Right lung (tissue), 5 donors: ENCODE measurements around the gene RNF121. TPM values are rescaled to one million over a fixed set of nuclear protein-coding genes. Genes with fewer than 3 reads are reported as not detected.

Source experiments
- DNase-seq, 2 donors: peaks; one replicate each; pipeline ENCODE4 v3.0.0-alpha.2; 2013
- polyA plus RNA-seq, 5 donors: library from polyadenylated mRNA; unstranded; fragments of 120-200 nt; gene quantifications; one replicate each; pipeline versions ENCODE4 v1.2.1 to v1.2.3, GENCODE V29; 2013; ENCODE audit warnings: inconsistent platforms in 1 of 5, low replicate concordance in 1 of 5; ENCODE audit not compliant: insufficient read length in 5 of 5, insufficient read depth in 1 of 5

Gene RNF121
- polyA plus RNA-seq, 5 donors = 30.7 to 39.9 (median 36.1) TPM

- no peak for DNase-seq
These were observed 75.9 kb downstream of the RNF121 start for GRCh38 chr11:72004515-72005346.

- no peak for DNase-seq
These were observed 76.8 kb downstream of the RNF121 start for GRCh38 chr11:72005347-72006260.

DNA sequence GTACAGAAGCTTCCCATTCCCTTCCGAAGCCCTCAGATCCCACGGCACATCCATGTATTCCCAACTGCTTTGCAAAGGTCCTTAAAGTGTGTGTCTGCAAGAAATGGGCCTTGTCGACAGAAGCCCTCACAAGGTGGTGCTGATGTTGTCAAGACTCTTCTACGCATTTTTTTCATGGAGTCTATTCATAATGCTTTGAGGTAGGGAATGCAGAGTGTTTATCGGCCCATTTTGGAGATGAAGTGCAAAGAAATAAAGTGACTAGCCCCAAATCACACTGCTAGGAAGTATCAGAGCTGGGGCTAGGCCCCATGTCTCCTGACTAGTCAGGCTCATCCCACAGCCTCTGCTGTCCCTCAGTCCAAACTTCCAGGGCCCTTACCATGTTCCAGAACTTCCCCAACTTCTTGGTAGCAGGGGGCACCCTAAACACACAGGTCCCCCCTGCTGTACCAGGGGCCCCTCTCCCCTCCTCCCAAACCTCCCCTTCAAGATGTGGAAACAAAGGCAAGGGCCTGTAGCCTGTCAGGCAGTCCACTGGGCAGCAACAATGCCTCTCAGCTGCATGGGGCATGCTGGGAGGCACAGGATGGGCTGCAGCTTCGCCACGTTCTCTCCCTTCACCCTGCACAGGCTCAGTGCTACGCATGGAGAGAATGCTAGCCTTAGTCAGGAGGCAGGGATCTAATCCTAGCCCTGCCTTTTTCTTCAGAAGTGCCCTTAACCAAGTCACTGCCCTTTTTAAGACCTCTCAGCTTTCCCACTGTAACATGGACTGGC is 77.7 kb downstream of the RNF121 start:
- DNase-seq = no peak

GRCh38 chr11:72007089-72007476 is 78.2 kb downstream of the RNF121 start:
- no peak for DNase-seq

DNA sequence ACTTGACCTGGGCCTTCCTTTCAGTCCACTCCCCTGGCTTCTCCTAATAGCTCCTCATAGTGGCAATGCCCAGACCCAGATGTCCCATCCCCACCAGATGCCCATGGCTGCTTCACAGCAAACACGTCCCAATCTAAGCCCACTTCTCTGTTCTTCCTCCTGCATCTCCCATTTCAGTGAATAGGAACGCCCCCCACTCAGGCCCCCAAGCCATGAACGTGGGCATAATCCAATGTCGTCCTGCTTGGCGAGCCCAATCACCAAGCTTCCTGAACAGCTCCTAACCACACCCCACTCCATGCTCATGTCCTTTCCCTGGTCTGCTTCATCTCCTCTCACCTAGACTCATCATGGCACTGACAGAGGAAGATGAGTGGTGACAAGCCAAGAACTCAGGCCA is 78.7 kb downstream of the RNF121 start:
- no peak for DNase-seq

- DNase-seq = no peak
These were observed 79.9 kb downstream of the RNF121 start for GRCh38 chr11:72008728-72009127.

- DNase-seq = no peak
These were observed 80.3 kb downstream of the RNF121 start for GRCh38 chr11:72009156-72009555.

DNA sequence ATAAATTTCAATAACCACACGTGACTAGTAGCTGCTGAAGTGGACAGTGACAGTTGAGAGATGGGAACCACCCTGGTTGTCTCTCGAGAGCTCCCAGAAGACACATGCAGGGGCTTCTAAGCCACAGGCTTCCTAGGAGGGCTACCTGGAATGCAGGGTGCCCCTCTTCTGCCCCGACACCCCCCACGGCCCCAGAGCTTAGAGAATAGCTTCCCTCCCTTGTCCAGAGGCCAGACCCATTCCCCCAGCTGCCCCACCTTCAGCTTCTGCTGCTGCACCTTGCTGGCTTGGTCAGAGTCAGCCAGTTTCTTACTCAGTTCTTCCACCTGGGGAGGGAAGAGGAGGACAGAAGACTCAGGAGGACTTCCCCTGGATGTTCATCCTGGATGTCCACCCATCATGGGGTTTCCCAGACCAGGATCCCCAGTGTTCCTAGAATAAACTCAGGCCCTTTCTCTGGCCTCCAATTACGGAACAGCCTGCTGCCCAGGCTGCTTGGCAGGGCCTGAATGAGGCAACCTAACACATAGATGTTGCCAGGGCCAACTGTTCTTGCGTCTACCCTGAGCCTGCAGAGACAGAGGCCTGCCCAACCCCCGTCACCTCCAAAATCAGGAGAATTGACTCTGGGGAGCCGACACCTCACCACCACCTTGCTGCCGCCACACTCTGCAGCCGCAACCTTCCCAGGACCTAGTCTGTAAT is 81.8 kb downstream of the RNF121 start:
- no peak for DNase-seq

DNA sequence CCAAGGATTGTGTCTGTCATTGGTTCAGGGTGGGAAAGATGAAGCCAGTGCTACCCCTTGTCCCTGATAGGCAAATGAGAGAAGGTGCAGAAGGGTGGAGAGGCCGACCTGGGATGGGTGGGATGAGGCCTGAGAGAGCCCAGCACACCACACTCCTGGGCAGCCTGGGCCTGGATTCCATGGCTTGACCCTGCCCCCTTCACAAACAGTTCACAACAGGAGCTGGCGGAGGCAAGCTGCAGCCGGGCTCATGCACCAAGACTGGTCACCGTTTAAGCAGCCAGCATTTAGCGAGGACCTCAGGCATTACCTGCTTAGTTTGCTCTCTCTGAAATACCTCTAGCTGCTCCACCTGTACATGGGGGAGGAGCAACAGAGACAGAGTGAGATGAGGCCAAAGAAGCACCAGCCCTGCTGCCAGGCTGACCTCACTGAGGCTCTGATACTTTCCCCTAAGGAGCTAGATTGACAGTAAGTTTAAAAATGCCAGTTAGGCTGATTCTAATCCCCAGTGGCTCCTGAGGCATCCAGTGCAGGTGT is 83.3 kb downstream of the RNF121 start:
- no peak for DNase-seq

DNA sequence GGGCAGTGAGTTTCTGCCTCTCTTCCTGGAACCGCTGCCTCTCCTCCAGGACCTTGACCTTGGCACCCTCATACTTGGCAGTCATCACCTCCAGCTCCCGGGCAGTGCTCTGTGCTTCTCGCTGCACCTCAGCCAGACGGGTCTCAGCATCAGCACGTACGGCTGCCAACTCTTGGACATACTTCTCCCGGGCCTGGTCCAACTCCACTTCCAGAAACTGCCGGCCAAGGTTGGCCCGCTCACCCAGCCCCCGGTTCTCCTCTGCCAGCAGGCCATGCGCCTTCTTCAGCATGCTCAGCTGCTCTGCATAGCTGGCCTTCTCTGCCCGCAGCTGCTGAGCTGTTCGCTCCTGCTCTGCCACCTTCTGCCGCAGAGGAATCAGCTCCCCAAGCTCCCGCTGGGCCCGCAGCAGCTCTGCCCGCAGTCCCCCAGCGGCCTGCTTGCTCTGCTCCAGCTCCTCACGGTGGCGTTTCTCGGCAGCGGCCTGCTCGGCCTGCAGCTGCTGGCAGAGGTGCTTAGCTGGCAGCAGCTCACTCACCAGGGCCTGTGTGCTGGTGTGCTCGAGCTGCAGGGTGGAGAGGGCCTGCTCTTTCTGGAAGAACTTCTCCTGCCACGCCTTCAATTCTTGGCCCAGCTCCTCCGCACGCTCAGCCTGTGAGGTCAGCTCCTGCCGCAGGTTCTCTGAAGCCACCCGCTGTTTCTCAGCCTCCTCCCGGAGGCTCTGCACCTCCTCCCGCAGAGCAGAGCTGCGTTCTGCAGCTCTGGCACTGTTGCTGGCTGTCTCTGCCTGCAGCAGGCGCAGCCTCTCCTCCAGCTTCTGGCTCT is 84.3 kb downstream of the RNF121 start:
- no peak for DNase-seq

- DNase-seq = no peak
These were observed 85.2 kb downstream of the RNF121 start for GRCh38 chr11:72013765-72014711.

DNA sequence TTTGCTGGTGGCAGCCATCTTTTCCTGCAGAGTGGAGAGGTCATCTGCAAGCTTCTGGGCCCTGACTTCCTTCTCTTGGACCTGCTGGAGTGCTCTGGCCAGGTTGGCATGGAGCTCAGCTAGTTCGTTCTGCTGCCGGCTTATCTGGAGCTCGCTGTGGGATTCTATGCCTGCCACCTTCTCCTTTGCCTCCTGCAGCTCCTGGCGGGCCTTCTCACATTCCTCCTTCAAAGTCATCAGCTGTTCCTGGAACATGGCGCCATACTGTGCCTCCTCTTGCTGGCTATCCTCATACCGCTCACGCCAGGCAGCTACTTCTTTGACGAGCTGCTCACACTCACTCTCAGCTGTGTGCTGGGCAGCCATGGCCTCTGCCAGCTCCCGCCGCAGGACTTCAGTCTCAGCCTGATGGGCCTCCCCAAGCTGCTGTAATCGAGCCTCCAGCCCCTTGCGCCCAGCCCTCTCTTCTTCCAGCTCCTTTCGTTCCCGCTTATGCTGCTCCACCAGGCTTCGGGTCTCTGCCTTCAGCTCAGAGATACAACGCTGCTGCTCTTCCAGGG is 86.0 kb downstream of the RNF121 start:
- no peak for DNase-seq

DNA sequence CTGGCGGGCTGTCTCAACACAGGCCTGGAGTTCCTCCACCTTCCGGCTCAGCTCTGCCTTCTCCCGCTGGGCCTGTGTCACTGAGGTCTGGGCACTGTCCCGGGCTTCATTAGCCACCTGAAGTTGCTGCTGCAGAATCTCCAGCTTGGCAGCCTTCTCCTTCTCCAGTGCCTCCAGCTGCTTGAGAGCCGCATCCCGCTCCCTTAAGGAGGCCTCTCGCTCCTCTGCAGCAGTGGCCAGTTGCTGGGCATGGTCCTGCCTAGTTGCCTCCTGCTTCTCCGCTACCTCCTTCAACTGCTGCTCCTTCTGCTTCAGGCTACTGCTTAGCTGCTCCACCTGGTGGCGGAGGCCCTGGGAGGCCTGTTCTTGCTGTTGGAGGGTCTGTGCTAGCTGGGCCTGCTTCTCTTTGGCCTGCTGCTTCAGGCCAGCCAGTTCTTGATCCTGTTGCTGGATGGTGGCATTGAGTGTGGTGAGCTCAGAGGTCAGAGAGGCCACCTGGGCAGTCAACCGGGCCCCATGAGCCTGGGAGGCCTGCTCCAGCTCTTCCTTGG is 86.7 kb downstream of the RNF121 start:
- DNase-seq = no peak

GRCh38 chr11:72018171-72018570 is 89.3 kb downstream of the RNF121 start:
- DNase-seq = no peak

DNA sequence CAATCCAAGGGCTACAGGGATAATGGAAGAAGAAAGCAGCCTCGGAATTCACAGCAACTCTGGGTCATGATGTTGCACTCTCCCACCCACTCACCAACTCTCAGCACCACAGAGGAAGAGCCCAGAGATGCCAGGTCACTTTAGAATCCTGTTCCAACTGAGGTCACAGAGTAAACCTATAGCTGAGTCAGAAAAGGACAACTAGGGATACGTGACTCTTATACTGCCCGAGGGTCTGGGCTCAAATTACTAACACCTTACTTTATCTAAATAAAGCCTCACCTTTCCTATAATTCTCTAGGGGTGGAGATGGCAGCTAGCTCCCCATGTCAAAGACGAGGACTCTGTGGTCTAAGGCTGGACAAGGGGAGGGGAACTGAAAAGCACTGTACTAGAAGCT is 94.5 kb downstream of the RNF121 start:
- DNase-seq = no peak

DNA sequence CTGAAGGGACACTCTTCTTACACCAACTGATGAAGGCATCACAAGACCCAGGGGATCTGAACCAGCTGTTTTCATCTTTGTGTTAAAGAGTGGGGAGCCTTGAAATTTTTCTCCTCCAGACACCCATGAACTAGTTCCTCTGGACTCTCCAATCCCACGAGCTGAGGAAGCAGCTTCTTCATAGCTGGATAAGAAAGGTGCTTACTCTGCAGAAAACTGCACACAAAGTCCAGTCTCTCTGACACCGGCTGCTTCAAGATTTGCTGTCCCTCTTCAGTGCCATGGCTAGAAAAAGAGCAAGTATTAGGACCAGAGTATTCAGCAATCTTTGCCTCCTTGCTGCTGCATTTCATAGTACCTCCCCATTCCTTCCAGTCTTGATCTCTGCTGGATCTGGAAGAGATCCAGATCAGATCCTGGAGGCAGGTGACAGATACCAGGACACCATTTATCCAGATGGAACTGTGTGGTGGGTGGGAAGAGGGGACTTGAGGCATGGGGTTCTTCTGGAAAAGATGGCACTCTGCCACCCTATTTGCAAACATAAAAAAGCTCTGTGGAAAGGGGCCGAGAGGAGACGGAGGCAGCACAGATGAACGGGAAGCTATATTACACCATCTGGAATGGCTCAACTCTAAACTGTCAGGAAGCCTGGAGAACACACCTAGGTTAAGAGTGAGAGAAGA is 95.4 kb downstream of the RNF121 start:
- DNase-seq = no peak

- DNase-seq = no peak
These were observed 97.2 kb downstream of the RNF121 start for GRCh38 chr11:72026090-72026489.
